ENCODE measurements around the gene PRKACG.

Gene PRKACG

GRCh38 chr9:68979538-68980314 lies 34.2 kb downstream of the PRKACG start:
- no peak for DNase-seq

- no peak for DNase-seq
These were observed 35.4 kb downstream of the PRKACG start for GRCh38 chr9:68978501-68978900.

GRCh38 chr9:68978066-68978465 lies 35.8 kb downstream of the PRKACG start:
- no peak for DNase-seq

GRCh38 chr9:68975365-68976043 lies 38.4 kb downstream of the PRKACG start:
- no peak for DNase-seq

GRCh38 chr9:68974901-68975300 lies 39.0 kb downstream of the PRKACG start:
- no peak for DNase-seq

- DNase-seq: no peak
These were observed 39.5 kb downstream of the PRKACG start for GRCh38 chr9:68974431-68974830.

- DNase-seq: no peak
These were observed 40.3 kb downstream of the PRKACG start for GRCh38 chr9:68973619-68974018.

GRCh38 chr9:68970151-68970550 lies 43.8 kb downstream of the PRKACG start:
- DNase-seq: no peak

- no peak for DNase-seq
These were observed 44.4 kb downstream of the PRKACG start for GRCh38 chr9:68969538-68969937.

GRCh38 chr9:68967800-68968199 lies 46.1 kb downstream of the PRKACG start:
- no peak for DNase-seq

GRCh38 chr9:68966496-68966944 lies 47.4 kb downstream of the PRKACG start:
- DNase-seq: no peak

- no peak for DNase-seq
These were observed 49.1 kb downstream of the PRKACG start for GRCh38 chr9:68964765-68965164.

GRCh38 chr9:68964102-68964541 lies 49.8 kb downstream of the PRKACG start:
- DNase-seq: no peak

GRCh38 chr9:68963416-68963815 lies 50.5 kb downstream of the PRKACG start:
- no peak for DNase-seq
